Stimulated activated CD8-positive, alpha-beta memory T cell treated with anti-CD3 and anti-CD28 coated beads, Interleukin-7, amount 100 ng/mL, for 24 hours (primary cell): ENCODE data around the gene ILK.

Experiments
- DNase-seq: peaks from one replicate; pipeline ENCODE4 v3.0.0-alpha.2; 2020; ENCODE audit warnings: low read depth

ILK gene

DNA sequence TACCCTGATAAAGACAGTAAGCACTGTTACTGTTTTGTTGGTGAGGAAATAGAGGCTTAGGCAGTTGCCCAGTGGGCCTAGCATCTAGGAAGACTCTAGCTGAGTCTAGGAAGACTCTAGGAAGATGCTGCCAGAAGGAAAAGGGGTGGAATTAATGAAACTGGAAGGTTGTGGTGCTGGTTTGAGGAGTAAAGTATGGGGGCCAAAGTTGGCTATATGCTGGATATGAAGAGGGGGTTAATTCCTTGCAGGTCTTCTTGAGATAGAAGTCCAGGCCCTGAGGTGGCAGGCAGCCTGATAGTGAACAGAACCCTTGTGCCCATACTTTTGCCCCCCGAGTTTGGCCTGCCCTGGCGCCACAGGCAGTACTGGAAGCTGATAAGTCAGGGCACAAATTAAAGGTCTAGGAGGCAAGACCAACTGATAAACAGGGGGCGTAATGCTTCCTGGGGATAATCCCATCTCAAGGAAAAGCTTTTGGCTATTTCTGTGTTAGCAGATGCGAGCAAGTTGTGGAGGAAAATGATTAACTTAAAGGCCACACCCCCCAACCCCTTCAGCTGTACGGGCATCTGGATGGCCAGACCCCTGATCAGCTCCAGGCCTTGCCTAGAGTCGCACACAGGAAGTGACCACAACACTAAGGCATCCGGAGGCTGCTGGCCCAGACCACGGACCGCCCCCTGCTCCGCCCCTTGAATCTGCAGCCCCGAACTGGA lies 3.1 kb downstream of the ILK start:
- DNase-seq, result no peak

DNA sequence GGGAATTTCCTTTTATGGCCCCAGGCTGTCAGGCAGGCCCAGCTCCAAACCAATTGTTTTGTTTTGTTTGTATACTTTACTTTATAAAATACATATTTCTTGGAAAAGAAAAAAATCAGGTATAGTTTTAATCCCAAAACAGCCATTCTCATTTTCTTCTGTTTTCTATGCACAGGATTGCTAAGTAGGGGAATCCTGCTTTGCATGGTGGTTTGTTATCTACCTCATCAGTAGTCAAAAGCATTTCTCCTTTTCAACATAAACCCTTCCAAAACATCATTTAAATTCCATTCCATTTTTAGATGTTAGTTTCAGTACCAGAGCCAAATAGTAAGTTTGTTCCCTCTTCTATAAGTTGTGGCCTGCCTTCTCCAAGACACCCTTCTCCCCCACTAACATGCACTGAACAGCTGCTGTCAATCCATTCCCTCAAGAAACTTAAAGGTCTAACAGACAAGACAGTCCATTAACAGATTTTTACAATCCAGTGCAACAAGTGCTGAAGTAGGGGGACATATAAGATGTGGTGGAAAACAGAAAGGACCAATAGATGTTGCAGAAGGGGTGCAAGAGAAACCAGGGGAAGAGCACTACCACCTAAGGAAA lies 3.7 kb downstream of the ILK start:
- DNase-seq, result no peak

DNA sequence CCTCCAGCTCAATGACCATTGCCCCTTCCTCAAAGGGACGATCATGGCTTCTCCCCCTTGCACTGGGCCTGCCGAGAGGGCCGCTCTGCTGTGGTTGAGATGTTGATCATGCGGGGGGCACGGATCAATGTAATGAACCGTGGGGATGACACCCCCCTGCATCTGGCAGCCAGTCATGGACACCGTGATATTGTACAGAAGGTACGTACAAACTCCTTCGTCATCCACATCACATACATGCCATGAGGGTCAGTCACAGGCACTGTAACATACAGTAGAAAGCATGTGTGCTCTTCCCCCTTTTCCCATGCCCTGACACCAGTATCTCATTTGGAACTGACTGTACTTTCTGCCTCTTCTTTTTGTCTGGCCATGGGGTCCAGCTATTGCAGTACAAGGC lies 4.4 kb downstream of the ILK start:
- no peak for DNase-seq

DNA sequence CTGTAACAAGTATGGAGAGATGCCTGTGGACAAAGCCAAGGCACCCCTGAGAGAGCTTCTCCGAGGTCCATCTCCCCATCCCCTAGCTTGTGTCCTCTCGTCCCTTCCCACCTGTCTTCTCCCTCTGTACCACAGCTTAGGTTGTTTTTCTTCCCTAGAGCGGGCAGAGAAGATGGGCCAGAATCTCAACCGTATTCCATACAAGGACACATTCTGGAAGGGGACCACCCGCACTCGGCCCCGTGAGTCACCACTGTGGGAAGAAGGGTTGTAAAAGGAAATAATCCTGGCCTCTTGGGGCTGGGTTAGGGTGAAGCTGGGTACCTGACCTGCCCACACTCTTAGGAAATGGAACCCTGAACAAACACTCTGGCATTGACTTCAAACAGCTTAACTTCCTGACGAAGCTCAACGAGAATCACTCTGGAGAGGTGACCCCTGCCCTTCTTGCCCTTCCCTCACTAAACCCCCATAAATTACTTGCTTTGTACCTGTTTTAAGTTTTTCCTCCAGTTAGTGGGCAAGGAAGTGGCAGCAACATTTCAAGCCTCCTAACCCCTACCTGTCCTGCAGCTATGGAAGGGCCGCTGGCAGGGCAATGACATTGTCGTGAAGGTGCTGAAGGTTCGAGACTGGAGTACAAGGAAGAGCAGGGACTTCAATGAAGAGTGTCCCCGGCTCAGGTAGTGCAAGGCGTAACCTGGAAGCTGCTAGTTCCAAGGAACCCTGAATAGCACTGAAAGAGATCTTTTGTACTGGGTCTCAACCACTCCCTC lies 5.3 kb downstream of the ILK start:
- no peak for DNase-seq

DNA sequence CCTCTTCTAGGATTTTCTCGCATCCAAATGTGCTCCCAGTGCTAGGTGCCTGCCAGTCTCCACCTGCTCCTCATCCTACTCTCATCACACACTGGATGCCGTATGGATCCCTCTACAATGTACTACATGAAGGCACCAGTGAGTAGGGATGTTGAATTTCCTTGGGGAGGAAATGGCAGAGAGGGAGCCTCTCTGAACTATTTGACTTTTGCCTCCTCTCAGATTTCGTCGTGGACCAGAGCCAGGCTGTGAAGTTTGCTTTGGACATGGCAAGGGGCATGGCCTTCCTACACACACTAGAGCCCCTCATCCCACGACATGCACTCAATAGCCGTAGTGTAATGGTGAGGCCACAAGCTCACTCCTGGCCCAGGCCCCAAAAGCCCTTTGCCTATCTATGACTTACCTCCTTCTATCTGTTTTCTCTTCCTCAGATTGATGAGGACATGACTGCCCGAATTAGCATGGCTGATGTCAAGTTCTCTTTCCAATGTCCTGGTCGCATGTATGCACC lies 6.0 kb downstream of the ILK start:
- no peak for DNase-seq

DNA sequence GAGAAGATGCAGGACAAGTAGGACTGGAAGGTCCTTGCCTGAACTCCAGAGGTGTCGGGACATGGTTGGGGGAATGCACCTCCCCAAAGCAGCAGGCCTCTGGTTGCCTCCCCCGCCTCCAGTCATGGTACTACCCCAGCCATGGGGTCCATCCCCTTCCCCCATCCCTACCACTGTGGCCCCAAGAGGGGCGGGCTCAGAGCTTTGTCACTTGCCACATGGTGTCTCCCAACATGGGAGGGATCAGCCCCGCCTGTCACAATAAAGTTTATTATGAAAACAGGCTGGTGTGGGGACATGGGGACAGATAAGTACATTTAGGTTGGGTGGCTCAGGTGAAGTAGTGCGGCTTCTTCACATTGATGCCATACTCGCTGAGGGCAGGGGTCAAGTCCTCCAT lies 7.0 kb downstream of the ILK start:
- DNase-seq, result no peak

DNA sequence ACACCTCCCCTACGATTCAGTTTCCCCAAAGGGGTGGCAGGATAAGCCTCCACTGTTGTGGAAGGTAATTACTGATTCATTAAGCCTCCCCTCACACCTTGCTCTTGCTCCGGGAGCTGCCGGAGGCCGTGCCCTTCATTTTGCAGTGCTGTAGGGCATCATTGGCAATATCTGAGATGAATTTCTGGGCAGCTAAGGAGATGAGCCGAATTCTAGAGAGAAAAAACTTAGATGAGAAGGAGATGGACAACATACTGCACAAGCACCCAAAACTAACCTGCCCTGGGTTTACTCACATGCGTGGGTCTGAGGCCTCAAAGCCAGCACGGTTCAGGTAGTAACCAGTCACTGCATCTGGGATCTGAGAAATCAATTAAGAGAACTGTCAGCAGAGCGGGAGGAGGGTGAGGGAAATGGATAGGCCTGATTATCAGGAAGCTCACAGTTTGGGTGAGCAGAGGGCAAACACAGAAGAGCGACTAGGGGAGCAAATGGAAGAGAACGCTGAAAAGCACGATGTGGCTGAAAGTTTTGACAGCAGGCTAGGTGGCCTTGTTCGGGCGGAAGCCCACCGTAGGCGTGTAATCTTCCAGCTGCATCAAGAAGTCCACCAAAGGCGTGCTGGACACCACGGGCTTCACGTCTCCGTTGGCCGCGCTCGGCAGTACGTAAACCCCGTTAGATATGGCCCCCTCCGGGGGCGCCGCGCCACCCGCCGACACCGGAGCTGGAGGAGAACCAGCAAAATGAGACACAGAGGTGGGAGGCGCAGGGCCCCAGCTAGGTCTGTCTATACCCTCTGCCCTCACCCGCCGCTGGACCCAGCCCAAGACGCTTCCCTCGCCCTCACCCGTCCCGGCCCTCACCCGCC lies 7.8 kb downstream of the ILK start:
- no peak for DNase-seq

- DNase-seq, result no peak
Measured at GRCh38 chr11:6611963-6612212, 8.3 kb downstream of the ILK start.

DNA sequence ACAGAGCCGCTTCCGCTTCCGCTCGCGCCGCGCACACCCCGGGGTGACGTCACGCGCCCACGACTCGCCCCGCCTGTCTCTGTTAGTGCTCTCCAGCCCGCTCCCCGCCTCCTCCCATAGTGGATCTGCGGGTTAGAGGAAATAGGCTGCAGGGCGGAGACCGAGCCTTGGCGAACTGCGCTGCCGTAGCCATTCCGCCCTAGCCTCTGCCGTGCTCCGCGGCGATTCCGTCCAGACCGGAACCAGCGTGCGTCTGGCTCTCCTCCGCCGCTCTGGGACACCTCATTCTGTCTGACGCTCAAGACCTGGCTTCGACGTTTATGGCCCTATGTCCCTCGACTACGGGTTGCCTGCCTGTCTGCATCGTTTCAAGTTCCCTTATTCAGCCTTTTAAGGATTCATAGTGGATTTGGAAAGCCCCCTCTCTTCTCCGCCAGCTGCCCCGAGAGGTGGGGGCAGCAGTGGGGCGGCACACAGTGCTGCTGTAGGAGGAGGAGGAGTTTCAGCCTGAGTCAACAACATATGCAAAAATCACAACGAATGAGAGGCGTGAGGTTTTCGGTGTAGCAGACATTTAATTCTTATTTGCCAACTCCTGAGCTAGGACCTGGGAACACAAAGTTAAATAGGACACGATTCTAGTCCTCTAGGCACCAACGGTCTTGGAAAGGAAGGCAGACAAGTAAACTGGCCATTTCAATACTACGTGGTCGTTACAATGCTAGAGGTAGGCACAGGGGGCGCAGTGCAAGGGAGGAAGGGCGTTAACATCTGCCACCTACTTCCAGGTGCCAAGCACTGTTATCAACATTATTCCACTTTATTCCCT lies 8.9 kb downstream of the ILK start, which contains the start of gene TAF10:
Gene TAF10 (minus strand): TSS at position 4 of the 829 bp plus-strand sequence. CDS start 27 bp downstream, outside the sequence.
- DNase-seq, result peak; percentile 91

DNA sequence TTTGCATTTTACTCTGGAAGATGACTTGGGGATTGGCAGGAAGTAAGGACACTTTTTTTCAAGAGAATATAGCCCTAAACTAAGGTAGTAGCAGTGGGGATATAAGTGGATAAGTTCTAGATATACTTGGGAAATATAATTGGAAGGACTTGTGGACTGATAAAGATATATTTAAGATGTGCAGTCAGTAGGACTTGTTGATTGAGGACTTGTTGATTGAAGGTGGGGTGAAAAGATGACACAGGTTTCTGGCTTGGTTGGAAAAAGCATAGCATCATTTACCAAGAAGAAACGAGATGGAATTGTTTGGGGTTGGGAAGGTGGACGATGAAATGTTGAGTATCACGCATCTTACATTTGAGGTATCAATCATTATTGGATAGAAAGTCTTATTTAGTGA lies 9.9 kb downstream of the ILK start:
- no peak for DNase-seq

- no peak for DNase-seq
Measured at GRCh38 chr11:6614446-6614845, 10.9 kb downstream of the ILK start.

GRCh38 chr11:6615046-6615445 lies 11.5 kb downstream of the ILK start:
- no peak for DNase-seq

- no peak for DNase-seq
Measured at GRCh38 chr11:6615882-6616585, 12.5 kb downstream of the ILK start.

- no peak for DNase-seq
Measured at GRCh38 chr11:6616596-6617250, 13.1 kb downstream of the ILK start.

DNA sequence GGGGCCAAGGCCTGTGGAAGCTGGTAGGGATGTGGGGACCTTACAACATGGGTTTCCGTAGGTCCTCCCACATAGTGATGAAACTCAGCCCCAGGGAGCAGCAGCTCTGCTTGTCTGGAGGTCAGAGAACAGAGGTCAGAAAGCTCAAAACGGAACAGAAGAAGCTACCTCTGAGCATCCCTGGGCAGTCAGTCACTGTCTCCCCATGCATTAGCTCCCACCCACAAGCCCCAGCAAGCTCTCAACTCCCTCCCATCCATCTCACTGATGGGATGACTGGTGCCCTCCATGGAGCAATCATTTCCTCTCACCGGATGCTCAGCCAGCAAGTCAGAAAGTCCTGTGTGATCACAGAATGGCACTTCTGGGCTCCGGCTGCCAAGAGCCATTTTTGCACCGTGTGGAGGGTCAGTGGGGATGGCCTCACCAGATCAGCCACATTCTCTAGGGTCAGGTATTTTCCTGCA lies 13.8 kb downstream of the ILK start:
- no peak for DNase-seq

DNA sequence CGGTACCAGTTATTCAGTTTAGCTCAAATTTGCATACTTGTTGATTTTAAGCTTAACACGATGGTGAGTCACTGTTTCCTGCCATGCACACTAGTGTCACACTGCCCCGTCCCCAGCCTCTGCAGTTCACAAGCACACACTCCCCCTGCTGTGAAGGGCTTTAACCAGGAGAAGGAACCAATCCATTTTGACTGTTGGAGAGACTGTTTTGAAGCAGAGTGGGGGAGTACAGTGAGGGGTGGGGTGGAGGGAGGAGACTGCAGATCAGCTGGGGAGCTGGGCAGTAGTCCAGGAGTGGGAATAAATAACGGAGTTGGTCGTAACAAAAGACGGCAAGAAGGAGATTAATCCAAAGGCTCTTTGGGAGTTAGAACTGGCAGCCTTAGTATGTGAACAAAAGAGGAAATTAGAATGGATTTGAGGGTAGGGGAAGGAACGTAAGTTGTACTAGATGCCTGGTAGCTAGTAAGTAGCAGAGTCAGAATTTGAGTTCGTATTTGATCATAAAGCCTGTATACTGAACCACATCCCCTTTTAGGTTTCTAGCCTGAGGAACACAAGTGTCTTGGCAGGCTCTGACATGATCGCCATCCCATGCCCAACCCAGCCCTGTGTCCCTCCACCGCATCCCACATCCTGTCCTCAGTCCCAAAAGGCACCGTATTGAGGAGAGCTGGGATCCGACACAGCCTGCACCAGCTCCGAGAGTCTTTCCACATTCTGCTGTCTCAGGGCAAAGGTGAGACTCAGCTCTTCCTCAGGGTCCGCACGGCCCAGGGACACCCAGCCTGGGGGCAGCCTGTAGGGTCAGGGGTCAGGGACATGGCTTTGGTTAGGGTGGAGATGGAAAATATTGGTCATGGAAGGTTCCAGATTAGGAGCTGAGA lies 14.8 kb downstream of the ILK start:
- DNase-seq, result no peak

DNA sequence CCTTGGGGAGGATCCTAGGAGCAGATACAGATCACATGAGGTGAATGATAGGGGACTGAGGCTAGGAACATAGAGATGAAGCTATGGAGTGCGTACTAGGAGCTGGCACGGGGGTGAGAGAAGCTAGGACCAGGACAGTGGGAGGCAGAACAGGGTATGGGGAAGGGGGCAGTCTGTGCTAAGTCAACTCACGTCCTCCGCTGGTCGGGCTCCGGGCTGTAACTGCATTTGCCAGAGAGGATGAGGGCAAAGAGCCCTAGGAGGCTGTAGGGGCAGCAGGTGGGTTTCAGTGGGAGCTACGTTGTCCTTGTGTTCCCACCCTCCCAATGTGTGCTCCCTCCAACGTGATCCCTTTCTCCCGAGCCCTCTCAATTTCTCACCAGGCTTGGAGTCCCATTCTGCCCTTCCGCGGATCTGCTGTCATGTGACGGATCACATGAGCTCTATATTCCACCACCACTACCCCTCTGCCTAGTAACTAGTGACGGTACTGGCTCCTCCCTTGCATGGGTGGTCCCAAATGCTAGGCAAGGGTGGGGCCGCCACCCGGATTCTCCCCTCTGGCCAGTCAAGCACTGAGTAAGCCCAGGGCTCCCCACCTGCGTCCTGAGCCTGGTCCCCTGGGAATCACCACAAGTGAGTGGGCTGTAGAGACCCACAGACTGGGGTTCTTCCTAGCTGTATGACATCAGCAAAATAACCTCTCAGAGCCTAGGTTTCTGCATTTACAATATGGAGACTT lies 15.6 kb downstream of the ILK start, which contains the start of gene TPP1:
Gene TPP1 (minus strand): TSS at position 419 of the 742 bp plus-strand sequence. CDS start 22 bp downstream, at position 397.
- DNase-seq, result peak; percentile 86

- DNase-seq, result no peak
Measured at GRCh38 chr11:6620636-6621035, 17.1 kb downstream of the ILK start.
